Pons (tissue), 1 donor: ENCODE data around the gene OR2V1.
A peak's percentile ranks its signal among the peaks of the same experiment; 100 is the strongest.
"Not testable (repeated sequence)": the region's sequence is repeated elsewhere in the genome, so short reads cannot be mapped to it uniquely, and the experiment has no call there.

Experiments used
- DNase-seq: peaks from one replicate; pipeline ENCODE4 v3.0.0-alpha.2; 2016; ENCODE audit warnings: low spot score

OR2V1 gene

GRCh38 chr5:181160152-181160754 is 29.3 kb upstream of the OR2V1 start:
- DNase-seq: peak; percentile 57

- DNase-seq: peak; percentile 89
Observed at GRCh38 chr5:181159286-181160151, 28.6 kb upstream of the OR2V1 start.

GRCh38 chr5:181158869-181159268 is 27.9 kb upstream of the OR2V1 start:
- DNase-seq: no peak

- no peak for DNase-seq
Observed at GRCh38 chr5:181156758-181157157, 25.8 kb upstream of the OR2V1 start.

- DNase-seq: no peak
Observed at GRCh38 chr5:181153814-181154213, 22.8 kb upstream of the OR2V1 start.

GRCh38 chr5:181152406-181152805 is 21.4 kb upstream of the OR2V1 start:
- no peak for DNase-seq

GRCh38 chr5:181151146-181151545 is 20.2 kb upstream of the OR2V1 start:
- DNase-seq: no peak

GRCh38 chr5:181149806-181150733 is 19.1 kb upstream of the OR2V1 start:
- DNase-seq: no peak

- DNase-seq: no peak
Observed at GRCh38 chr5:181149355-181149754, 18.4 kb upstream of the OR2V1 start.

- DNase-seq: not testable (repeated sequence)
Observed at GRCh38 chr5:181146927-181147636, 16.1 kb upstream of the OR2V1 start, which contains the start of gene OR2V2. TSS of gene OR2V2 (plus strand) at chr5:181147586. CDS start at chr5:181154943, 7,357 bp downstream.

- DNase-seq: no peak
Observed at GRCh38 chr5:181145133-181145532, 14.2 kb upstream of the OR2V1 start.

- no peak for DNase-seq
Observed at GRCh38 chr5:181142054-181142453, 11.1 kb upstream of the OR2V1 start.

- DNase-seq: no peak
Observed at GRCh38 chr5:181140766-181141165, 9.8 kb upstream of the OR2V1 start.

GRCh38 chr5:181138258-181138657 is 7.3 kb upstream of the OR2V1 start:
- DNase-seq: no peak

- DNase-seq: no peak
Observed at GRCh38 chr5:181136361-181136955, 5.5 kb upstream of the OR2V1 start.

GRCh38 chr5:181134259-181134658 is 3.3 kb upstream of the OR2V1 start:
- no peak for DNase-seq

GRCh38 chr5:181133610-181134231 is 2.8 kb upstream of the OR2V1 start:
- DNase-seq: no peak

- no peak for DNase-seq
Observed at GRCh38 chr5:181133083-181133482, 2.1 kb upstream of the OR2V1 start.

- DNase-seq: no peak
Observed at GRCh38 chr5:181131514-181131913, 545 bp upstream of the OR2V1 start.

- DNase-seq: not testable (repeated sequence)
Observed at GRCh38 chr5:181130081-181130480, 888 bp downstream of the OR2V1 start.

- DNase-seq: no peak
Observed at GRCh38 chr5:181129601-181130000, 1.4 kb downstream of the OR2V1 start.
